HEK293T (cell line): Measurements from ENCODE around the gene KRTAP9-6.

Experiments used
- HDGF ChIP-seq: fragments of 450-650 bp; IDR thresholded peaks from 2 replicates; pipeline ENCODE4 v1.6.1; 2017; ENCODE audit warnings: antibody characterized with exemption, borderline replicate concordance
- NFRKB ChIP-seq: fragments of 450-650 bp; IDR thresholded peaks from 2 replicates; pipeline ENCODE4 v1.6.1; 2016; ENCODE audit warnings: mild to moderate bottlenecking, moderate library complexity
- SP1 ChIP-seq: fragments of 450-650 bp; IDR thresholded peaks from 2 replicates; pipeline ENCODE4 v1.6.1; 2017
- SUZ12 ChIP-seq: fragments of 450-650 bp; IDR thresholded peaks from 2 replicates; pipeline ENCODE4 v1.6.1; 2016; ENCODE audit warnings: mild to moderate bottlenecking

GRCh38 chr17:41308918-41309359 is 43.8 kb downstream of the KRTAP9-6 start, which contains the start of gene KRTAP16-1:
- no peak for TF ChIP-seq SP1
- TF ChIP-seq SUZ12: no peak
- TF ChIP-seq HDGF: no peak
- TF ChIP-seq NFRKB: no peak
